HepG2 (cell line): ENCODE results near the gene ESPNL. TPM values are rescaled to one million over a fixed set of nuclear protein-coding genes. Genes with fewer than 3 reads are reported as not detected.

Source experiments
- AHR ChIP-seq: IDR thresholded peaks from 2 replicates; pipeline ENCODE4 v1.6.1; 2018; ENCODE audit warnings: missing genetic modification reagents, missing compliant biosample characterization
- BCL6 ChIP-seq: IDR thresholded peaks from 2 replicates; pipeline ENCODE4 v1.6.1; 2016; ENCODE audit warnings: missing genetic modification reagents, missing compliant biosample characterization
- EED ChIP-seq: sonication (generic); formaldehyde crosslinking; IDR thresholded peaks from 2 replicates; pipeline ENCODE4 v1.5.0; 2020; ENCODE audit warnings: mild to moderate bottlenecking, missing genetic modification reagents
- GZF1 ChIP-seq: sonication (generic); formaldehyde crosslinking; IDR thresholded peaks from 2 replicates; pipeline ENCODE4 v1.5.1; 2020; ENCODE audit warnings: mild to moderate bottlenecking, missing genetic modification reagents
- HNRNPLL ChIP-seq: fragments of 200-400 bp; formaldehyde crosslinking; IDR thresholded peaks from 2 replicates; pipeline ENCODE4 v1.6.1; 2017; ENCODE audit warnings: mild to moderate bottlenecking, low read depth, low read length; ENCODE audit not compliant: poor library complexity, severe bottlenecking
- HOXA9 ChIP-seq: sonication (generic); formaldehyde crosslinking; IDR thresholded peaks from 2 replicates; pipeline ENCODE4 v1.8.1; 2022; ENCODE audit warnings: missing genetic modification reagents, mild to moderate bottlenecking, moderate library complexity, borderline replicate concordance
- SIX4 ChIP-seq: sonication (generic); formaldehyde crosslinking; IDR thresholded peaks from 2 replicates; pipeline ENCODE4 v1.4.0; 2020; ENCODE audit warnings: missing genetic modification reagents
- SSRP1 ChIP-seq: IDR thresholded peaks from 2 replicates; pipeline ENCODE4 v1.6.1; 2016; ENCODE audit warnings: control low read depth
- ZEB1 ChIP-seq: IDR thresholded peaks from 2 replicates; pipeline ENCODE4 v1.6.1; 2012; ENCODE audit warnings: mild to moderate bottlenecking, low read depth, inconsistent platforms; ENCODE audit not compliant: insufficient replicate concordance
- ZNF570 ChIP-seq: sonication (generic); formaldehyde crosslinking; IDR thresholded peaks from 2 replicates; pipeline ENCODE4 v1.4.0; 2020; ENCODE audit warnings: mild to moderate bottlenecking, missing genetic modification reagents, borderline replicate concordance
- ZNF598 ChIP-seq: sonication (generic); formaldehyde crosslinking; IDR thresholded peaks from 2 replicates; pipeline ENCODE4 v1.5.1; 2020; ENCODE audit warnings: mild to moderate bottlenecking, missing genetic modification reagents, borderline replicate concordance
- ZNF619 ChIP-seq: sonication (generic); formaldehyde crosslinking; IDR thresholded peaks from 2 replicates; pipeline ENCODE4 v1.4.0; 2020; ENCODE audit warnings: mild to moderate bottlenecking, missing genetic modification reagents
- polyA plus RNA-seq, 8 experiments: library from polyadenylated mRNA; depleted of rRNA in 3 of 8; stranded (reverse) in 7 of 8; unstranded in 1 of 8; fragments of >200 nt; fragmentation: Illumina TruSeq in 4 of 8; extraction: Trizol in 4 of 8; gene quantifications; 2 replicates each; pipeline versions ENCODE4 v1.2.1 to v1.2.3, GENCODE V29; 2011 to 2016; ENCODE audit warnings: low read depth in 4 of 8, missing spikeins in 1 of 8, mixed read lengths in 1 of 8; ENCODE audit not compliant: insufficient read depth in 1 of 8
- total RNA-seq, 5 experiments: library from RNA; depleted of rRNA; stranded (reverse); fragments of >200 nt; fragmentation: Illumina TruSeq; extraction: Trizol; gene quantifications; 2 replicates each; pipeline ENCODE4 v1.2.3, GENCODE V29; 2016; ENCODE audit warnings: low read depth in 1 of 5
- TF ChIP-seq, protein P1 (sequence below): sonication (generic); formaldehyde crosslinking; IDR thresholded peaks from 2 replicates; pipeline ENCODE4 v1.4.0; 2020; ENCODE audit warnings: missing genetic modification reagents, borderline replicate concordance
- TF ChIP-seq, protein P2 (sequence below): sonication (generic); formaldehyde crosslinking; IDR thresholded peaks from 2 replicates; pipeline ENCODE4 v1.4.0; 2020; ENCODE audit warnings: missing genetic modification reagents
- TF ChIP-seq, protein P3 (sequence below): sonication (generic); formaldehyde crosslinking; IDR thresholded peaks from 2 replicates; pipeline ENCODE4 v1.5.0; 2020; ENCODE audit warnings: mild to moderate bottlenecking, missing genetic modification reagents, borderline replicate concordance
- TF ChIP-seq, protein P4 (sequence below): fragments of 450-650 bp; IDR thresholded peaks from 2 replicates; pipeline ENCODE4 v1.6.1; 2017
- TF ChIP-seq, protein P5 (sequence below): sonication (generic); formaldehyde crosslinking; IDR thresholded peaks from 2 replicates; pipeline ENCODE4 v1.4.0; 2020; ENCODE audit warnings: missing genetic modification reagents, mild to moderate bottlenecking, borderline replicate concordance
- TF ChIP-seq, protein P6 (sequence below): sonication (generic); formaldehyde crosslinking; IDR thresholded peaks from 2 replicates; pipeline ENCODE4 v1.8.1; 2022; ENCODE audit warnings: low read depth, mild to moderate bottlenecking, missing genetic modification reagents

The ESPNL gene
- total and polyA plus RNA-seq, 2 of the 13 experiments (the other 11 are each of a cell fraction or from before 2014, with no cell fraction given): 0.45 to 0.80 TPM

DNA sequence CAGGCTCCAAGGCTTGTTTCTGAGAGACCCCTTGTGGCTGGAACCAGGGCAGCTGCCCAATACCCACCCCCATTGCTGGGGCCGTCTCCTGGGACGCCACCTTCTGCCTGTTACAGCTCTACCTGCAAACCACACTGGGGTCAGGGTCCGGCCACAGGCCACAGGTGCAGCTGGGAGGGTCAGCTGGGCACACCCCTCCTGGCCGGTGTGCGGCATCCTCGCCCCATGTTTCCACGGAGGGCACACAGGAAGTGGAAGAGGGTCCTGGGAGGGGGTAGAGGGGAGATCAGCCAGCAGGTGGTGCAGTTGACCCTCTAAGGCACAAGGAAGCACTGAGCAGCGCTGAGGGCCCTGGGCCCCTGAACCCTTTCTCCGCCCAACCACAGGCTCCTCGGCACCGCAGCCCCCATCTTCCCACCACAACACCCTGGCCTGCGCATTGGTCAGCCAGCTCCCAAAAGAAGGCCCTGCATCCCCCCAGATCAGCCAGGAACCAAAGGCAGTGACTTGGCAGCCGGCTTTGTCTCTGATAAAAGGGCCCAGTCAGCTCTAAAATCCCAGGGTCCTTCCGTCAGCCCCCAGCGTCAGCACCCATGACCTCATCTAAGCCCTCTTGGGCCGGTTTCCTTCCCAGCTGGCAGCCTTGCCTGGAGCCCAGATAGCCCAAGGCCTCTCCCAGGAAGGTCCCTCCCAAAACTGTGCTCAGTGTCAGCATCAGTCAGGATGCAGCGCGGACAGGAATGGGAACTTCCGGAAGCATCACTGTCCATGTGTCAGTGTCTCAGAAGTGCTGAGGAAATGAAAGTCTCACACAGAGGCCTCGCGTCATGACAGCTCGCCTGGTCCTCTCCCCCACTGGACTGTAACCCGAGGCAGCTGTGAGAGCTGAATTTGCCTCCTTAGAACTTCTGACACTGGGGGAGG is 60.3 kb downstream of the ESPNL start (continued):
- TF ChIP-seq HOXA9 (CRISPR knock-in tag) (no peak), BCL6 (CRISPR knock-in tag) (no peak), ZNF570 (CRISPR knock-in tag) (no peak), ZNF598 (no peak), ZNF619 (no peak), AHR (CRISPR knock-in tag) (no peak), EED (peak; percentile 29; the same call in 1 of the 2 replicates), GZF1 (no peak), SSRP1 (no peak), HNRNPLL (no peak), ZEB1 (peak; percentile 56), SIX4 (CRISPR knock-in tag) (no peak)
- TF ChIP-seq, protein P1, sequence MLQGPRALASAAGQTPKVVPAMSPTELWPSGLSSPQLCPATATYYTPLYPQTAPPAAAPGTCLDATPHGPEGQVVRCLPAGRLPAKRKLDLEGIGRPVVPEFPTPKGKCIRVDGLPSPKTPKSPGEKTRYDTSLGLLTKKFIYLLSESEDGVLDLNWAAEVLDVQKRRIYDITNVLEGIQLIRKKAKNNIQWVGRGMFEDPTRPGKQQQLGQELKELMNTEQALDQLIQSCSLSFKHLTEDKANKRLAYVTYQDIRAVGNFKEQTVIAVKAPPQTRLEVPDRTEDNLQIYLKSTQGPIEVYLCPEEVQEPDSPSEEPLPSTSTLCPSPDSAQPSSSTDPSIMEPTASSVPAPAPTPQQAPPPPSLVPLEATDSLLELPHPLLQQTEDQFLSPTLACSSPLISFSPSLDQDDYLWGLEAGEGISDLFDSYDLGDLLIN (CRISPR knock-in tag): no peak
- TF ChIP-seq, protein P2, sequence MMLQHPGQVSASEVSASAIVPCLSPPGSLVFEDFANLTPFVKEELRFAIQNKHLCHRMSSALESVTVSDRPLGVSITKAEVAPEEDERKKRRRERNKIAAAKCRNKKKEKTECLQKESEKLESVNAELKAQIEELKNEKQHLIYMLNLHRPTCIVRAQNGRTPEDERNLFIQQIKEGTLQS (CRISPR knock-in tag): no peak
- TF ChIP-seq, protein P3, sequence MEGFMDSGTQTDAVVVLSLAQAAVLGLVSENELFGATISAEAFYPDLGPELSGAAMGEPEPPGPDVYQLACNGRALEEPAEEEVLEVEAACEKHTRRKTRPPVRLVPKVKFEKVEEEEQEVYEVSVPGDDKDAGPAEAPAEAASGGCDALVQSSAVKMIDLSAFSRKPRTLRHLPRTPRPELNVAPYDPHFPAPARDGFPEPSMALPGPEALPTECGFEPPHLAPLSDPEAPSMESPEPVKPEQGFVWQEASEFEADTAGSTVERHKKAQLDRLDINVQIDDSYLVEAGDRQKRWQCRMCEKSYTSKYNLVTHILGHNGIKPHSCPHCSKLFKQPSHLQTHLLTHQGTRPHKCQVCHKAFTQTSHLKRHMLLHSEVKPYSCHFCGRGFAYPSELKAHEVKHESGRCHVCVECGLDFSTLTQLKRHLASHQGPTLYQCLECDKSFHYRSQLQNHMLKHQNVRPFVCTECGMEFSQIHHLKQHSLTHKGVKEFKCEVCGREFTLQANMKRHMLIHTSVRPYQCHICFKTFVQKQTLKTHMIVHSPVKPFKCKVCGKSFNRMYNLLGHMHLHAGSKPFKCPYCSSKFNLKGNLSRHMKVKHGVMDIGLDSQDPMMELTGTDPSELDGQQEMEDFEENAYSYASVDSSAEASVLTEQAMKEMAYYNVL (CRISPR knock-in tag): 0 out of 2 replicates have a peak, but pooled peaks have one; percentile 34
- TF ChIP-seq, protein P4, sequence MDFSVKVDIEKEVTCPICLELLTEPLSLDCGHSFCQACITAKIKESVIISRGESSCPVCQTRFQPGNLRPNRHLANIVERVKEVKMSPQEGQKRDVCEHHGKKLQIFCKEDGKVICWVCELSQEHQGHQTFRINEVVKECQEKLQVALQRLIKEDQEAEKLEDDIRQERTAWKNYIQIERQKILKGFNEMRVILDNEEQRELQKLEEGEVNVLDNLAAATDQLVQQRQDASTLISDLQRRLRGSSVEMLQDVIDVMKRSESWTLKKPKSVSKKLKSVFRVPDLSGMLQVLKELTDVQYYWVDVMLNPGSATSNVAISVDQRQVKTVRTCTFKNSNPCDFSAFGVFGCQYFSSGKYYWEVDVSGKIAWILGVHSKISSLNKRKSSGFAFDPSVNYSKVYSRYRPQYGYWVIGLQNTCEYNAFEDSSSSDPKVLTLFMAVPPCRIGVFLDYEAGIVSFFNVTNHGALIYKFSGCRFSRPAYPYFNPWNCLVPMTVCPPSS: no peak
- TF ChIP-seq, protein P5, sequence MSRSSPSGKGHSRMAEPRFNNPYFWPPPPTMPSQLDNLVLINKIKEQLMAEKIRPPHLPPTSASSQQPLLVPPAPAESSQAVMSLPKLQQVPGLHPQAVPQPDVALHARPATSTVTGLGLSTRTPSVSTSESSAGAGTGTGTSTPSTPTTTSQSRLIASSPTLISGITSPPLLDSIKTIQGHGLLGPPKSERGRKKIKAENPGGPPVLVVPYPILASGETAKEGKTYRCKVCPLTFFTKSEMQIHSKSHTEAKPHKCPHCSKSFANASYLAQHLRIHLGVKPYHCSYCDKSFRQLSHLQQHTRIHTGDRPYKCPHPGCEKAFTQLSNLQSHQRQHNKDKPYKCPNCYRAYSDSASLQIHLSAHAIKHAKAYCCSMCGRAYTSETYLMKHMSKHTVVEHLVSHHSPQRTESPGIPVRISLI (CRISPR knock-in tag): no peak
- TF ChIP-seq, protein P6, sequence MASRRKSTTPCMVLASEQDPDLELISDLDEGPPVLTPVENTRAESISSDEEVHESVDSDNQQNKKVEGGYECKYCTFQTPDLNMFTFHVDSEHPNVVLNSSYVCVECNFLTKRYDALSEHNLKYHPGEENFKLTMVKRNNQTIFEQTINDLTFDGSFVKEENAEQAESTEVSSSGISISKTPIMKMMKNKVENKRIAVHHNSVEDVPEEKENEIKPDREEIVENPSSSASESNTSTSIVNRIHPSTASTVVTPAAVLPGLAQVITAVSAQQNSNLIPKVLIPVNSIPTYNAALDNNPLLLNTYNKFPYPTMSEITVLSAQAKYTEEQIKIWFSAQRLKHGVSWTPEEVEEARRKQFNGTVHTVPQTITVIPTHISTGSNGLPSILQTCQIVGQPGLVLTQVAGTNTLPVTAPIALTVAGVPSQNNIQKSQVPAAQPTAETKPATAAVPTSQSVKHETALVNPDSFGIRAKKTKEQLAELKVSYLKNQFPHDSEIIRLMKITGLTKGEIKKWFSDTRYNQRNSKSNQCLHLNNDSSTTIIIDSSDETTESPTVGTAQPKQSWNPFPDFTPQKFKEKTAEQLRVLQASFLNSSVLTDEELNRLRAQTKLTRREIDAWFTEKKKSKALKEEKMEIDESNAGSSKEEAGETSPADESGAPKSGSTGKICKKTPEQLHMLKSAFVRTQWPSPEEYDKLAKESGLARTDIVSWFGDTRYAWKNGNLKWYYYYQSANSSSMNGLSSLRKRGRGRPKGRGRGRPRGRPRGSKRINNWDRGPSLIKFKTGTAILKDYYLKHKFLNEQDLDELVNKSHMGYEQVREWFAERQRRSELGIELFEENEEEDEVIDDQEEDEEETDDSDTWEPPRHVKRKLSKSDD: no peak
